Stimulated activated CD8-positive, alpha-beta memory T cell treated with anti-CD3 and anti-CD28 coated beads, Interleukin-4, amount 100 ng/mL, for 48 hours (primary cell): ENCODE data around the gene UNC5A.
"Not testable (repeated sequence)": the region's sequence is repeated elsewhere in the genome, so short reads cannot be mapped to it uniquely, and the experiment has no call there.

Experiments used
- DNase-seq: peaks from one replicate; pipeline ENCODE4 v3.0.0-alpha.2; 2020

The UNC5A gene

GRCh38 chr5:176866707-176867310 lies 56.5 kb downstream of the UNC5A start:
- no peak for DNase-seq

- no peak for DNase-seq
Measured at GRCh38 chr5:176868126-176868525, 57.8 kb downstream of the UNC5A start.

DNA sequence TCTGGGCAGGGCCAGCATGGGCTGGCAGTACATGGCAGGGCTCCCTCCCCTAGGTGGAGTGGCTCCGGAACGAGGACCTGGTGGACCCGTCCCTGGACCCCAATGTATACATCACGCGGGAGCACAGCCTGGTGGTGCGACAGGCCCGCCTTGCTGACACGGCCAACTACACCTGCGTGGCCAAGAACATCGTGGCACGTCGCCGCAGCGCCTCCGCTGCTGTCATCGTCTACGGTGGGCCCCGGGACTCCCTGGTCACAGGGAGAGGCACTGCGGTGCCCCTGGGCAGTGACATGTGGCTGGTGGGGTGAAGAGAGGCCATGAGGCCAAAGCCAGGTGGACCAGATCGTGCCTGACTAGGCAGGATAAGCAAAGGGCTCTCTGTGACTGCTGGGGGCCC lies 58.4 kb downstream of the UNC5A start:
- no peak for DNase-seq

DNA sequence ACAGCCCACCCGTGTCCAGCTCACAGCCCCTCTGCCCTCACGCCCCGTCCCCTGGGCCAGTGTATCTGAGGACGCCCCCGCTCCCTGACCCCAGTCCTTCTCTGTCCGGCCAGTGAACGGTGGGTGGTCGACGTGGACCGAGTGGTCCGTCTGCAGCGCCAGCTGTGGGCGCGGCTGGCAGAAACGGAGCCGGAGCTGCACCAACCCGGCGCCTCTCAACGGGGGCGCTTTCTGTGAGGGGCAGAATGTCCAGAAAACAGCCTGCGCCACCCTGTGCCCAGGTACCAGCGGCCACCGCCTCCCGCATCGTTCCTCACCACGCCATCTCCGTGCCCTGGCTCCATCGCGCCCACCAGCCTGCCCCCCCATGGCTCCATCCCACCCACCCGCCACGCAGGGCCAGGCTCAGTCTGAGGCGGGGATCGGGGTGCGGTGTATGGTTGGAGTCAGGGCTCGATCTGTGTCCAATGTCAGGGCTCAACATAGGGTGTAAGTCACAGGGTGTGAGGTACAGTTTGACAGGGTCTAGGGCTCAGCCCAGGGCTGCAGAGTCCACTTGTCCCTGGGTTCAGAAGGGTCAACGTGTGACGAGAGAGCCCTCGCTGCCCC lies 59.2 kb downstream of the UNC5A start:
- no peak for DNase-seq

- DNase-seq = no peak
Measured at GRCh38 chr5:176870110-176870591, 59.8 kb downstream of the UNC5A start.

DNA sequence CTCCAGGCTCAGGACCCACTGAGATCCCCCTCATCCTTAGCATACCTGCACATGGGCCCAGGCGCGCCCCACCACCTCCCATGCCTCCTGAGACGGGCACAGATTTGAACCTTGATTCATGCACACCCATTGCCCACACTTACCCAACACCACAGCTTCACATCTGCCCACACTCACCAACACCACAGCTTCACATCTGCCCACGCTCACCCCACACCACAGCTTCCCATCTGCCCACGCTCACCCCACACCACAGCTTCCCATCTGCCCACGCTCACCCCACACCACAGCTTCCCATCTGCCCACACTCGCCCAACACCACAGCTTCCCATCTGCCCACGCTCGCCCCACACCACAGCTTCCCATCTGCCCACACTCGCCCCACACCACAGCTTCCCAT lies 60.3 kb downstream of the UNC5A start:
- not testable (repeated sequence) for DNase-seq

DNA sequence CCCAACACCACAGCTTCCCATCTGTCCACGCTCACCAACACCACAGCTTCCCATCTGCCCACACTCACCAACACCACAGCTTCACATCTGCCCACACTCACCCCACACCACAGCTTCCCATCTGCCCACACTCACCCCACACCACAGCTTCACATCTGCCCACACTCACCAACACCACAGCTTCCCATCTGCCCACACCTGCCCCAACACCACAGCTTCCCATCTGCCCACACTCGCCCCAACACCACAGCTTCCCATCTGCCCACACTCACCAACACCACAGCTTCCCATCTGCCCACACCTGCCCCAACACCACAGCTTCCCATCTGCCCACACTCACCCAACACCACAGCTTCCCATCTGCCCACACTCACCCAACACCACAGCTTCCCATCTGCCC lies 62.2 kb downstream of the UNC5A start:
- DNase-seq = not testable (repeated sequence)

- DNase-seq = not testable (repeated sequence)
Measured at GRCh38 chr5:176873011-176873410, 62.7 kb downstream of the UNC5A start.

DNA sequence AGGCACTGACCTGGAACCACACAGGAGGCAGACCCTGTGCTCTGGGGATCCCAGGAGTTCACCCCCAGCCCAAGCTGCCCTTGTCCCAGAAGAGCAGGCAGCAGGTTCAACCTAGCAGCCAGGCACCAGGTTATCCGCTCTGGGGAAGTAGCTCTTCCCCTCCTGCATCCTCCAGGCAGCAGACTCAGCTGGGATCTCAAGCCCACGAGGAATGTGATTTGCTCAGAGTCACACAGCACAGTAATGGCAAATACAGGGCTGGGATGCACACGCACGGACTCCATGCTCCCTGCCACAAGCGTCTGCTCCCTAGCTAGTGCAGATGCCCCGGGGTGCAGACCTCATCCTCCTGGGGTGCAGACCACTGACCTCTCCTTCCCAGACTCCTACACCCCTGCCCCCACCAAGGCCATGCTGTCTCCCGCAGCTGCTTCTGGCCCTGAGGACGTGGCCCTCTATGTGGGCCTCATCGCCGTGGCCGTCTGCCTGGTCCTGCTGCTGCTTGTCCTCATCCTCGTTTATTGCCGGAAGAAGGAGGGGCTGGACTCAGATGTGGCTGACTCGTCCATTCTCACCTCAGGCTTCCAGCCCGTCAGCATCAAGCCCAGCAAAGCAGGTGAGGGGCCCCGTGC lies 63.3 kb downstream of the UNC5A start:
- DNase-seq = no peak

DNA sequence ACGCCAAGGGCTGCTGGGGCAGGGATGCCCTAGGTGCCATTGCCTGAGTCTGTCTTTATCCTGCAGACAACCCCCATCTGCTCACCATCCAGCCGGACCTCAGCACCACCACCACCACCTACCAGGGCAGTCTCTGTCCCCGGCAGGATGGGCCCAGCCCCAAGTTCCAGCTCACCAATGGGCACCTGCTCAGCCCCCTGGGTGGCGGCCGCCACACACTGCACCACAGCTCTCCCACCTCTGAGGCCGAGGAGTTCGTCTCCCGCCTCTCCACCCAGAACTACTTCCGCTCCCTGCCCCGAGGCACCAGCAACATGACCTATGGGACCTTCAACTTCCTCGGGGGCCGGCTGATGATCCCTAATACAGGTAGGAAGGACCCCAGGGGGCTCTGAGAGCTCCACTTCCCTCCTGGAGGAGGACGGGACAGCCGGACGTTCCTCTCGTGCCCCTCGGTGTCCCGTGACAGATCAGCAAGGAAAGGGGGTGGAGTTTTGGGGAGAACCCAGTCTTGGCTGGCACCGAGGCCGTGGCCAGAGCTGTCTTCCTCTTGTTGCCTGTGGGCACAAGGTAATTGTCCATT lies 63.9 kb downstream of the UNC5A start:
- no peak for DNase-seq

GRCh38 chr5:176875014-176875550 lies 64.7 kb downstream of the UNC5A start:
- DNase-seq = no peak

- DNase-seq = no peak
Measured at GRCh38 chr5:176875783-176876505, 65.6 kb downstream of the UNC5A start.

GRCh38 chr5:176876506-176877431 lies 66.4 kb downstream of the UNC5A start:
- no peak for DNase-seq

DNA sequence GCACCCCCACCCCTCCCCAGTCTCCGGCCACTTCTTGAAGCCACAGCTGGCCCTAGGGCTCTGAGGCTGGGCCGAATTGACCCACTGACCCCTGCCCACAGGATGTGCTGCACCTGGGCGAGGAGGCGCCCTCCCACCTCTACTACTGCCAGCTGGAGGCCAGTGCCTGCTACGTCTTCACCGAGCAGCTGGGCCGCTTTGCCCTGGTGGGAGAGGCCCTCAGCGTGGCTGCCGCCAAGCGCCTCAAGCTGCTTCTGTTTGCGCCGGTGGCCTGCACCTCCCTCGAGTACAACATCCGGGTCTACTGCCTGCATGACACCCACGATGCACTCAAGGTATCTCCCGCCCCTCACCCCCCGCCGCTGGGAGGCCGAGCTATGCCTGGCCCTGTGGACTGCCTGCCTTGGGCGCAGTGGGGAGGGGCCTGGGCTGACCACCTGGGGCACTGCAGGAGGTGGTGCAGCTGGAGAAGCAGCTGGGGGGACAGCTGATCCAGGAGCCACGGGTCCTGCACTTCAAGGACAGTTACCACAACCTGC lies 67.5 kb downstream of the UNC5A start:
- DNase-seq = no peak

GRCh38 chr5:176878463-176878862 lies 68.1 kb downstream of the UNC5A start:
- DNase-seq = no peak

DNA sequence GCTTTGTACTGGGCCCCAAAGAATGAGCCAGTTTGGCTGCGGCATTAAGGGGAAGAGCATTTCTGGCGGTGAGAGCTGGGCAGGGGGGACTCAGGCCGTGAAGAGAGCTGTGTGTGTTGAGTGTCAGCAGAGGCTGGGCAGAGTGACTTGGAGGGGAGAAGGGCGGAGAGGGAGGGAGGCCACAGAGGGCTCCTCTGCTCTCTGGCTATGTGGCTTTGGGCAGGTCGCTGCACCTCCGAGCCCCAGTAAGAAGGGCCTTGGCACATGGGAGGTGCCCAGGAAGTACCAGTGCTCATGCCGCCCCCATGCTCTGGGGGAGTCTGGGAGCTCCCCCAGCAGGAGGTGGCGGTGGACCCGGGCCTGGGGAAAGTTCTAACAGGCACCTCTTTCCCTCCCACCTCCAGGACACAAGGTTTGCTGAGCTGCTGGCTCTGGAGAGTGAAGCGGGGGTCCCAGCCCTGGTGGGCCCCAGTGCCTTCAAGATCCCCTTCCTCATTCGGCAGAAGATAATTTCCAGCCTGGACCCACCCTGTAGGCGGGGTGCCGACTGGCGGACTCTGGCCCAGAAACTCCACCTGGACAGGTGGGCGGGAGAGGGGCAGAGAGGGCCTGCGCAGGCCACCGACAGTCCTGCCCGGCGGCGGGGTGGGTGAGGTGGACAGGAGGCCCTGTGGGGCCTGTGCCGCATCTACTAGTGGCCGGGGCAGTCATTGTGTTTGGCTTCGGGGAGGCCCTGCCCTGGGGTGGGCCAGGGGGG lies 68.7 kb downstream of the UNC5A start:
- no peak for DNase-seq

- no peak for DNase-seq
Measured at GRCh38 chr5:176879663-176880361, 69.5 kb downstream of the UNC5A start.

GRCh38 chr5:176880366-176881020 lies 70.1 kb downstream of the UNC5A start:
- no peak for DNase-seq

DNA sequence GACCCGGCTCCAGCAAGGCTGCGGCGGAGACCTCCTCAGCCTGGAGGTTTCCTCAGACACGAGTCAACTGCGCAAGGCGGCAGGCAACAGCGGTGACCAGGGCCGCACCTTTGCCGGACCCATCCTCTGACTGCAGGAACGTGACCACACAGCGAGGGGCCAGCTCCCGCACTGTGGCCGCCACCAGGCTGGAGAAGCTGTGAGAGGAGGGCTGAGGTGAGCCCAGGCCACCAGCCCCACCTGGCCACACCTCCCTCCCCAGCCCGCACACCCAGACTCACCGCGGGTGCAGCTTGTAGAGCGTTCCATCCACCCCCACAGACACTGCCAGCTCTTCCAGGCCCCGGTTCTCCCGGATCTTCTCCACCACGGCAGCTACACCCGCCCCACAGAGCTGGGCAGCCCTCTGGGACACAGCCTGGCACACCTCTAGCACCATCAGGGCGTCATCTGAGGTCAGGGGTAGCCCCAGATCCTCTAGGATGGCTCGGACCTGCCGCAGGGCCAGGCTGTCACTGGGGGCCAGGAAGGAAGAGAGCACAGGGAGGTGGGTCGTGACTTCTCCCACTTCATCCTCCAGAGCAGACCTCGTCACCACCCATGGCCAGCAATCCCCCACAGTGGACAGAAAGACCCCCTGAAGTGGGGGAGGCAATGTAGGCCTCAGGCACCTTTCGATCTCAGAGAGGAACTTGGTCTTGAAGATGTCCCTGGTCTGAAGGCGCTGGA lies 70.8 kb downstream of the UNC5A start:
- DNase-seq = no peak
